Type B pancreatic cell (in vitro differentiated cells): ENCODE data around the gene SLC25A38. TPM values are rescaled to one million over a fixed set of nuclear protein-coding genes. Genes with fewer than 3 reads are reported as not detected.
A peak's percentile ranks its signal among the peaks of the same experiment; 100 is the strongest.

Experiments
- DNase-seq: peaks from one replicate; pipeline ENCODE4 v3.0.0; 2021; ENCODE audit warnings: mixed read lengths; ENCODE audit not compliant: unreplicated experiment; ENCODE audit errors: extremely low spot score
- H3K27ac Mint-ChIP-seq: 2 replicates; pipeline ENCODE4 v1.8.0; 2021; ENCODE audit warnings: mild to moderate bottlenecking, mixed read lengths
- H3K27me3 Mint-ChIP-seq: 2 replicates; pipeline ENCODE4 v1.8.0; 2021; ENCODE audit warnings: mixed read lengths
- H3K36me3 Mint-ChIP-seq: 2 replicates; pipeline ENCODE4 v1.8.0; 2021; ENCODE audit warnings: mixed read lengths
- H3K4me1 Mint-ChIP-seq: one replicate; pipeline ENCODE4 v1.8.0; 2021; ENCODE audit warnings: mixed read lengths; ENCODE audit not compliant: unreplicated experiment
- H3K4me3 Mint-ChIP-seq: 2 replicates; pipeline ENCODE4 v1.8.0; 2021; ENCODE audit warnings: mild to moderate bottlenecking, mixed read lengths
- H3K9me3 Mint-ChIP-seq: 2 replicates; pipeline ENCODE4 v1.8.0; 2021; ENCODE audit warnings: mixed read lengths
- CTCF ChIP-seq: fragments of 200-600 bp; sonication (generic); conservative IDR thresholded peaks from 2 replicates; pipeline ENCODE4 v1.5.0; 2021; ENCODE audit warnings: antibody characterized with exemption, mild to moderate bottlenecking
- total RNA-seq: library from RNA; stranded (reverse); gene quantifications from 2 replicates; pipeline ENCODE4 v1.2.1, GENCODE V29; 2021; ENCODE audit warnings: low replicate concordance

SLC25A38 gene
- total RNA-seq, 1 donor from 2014 or later: 26.9 TPM

DNA sequence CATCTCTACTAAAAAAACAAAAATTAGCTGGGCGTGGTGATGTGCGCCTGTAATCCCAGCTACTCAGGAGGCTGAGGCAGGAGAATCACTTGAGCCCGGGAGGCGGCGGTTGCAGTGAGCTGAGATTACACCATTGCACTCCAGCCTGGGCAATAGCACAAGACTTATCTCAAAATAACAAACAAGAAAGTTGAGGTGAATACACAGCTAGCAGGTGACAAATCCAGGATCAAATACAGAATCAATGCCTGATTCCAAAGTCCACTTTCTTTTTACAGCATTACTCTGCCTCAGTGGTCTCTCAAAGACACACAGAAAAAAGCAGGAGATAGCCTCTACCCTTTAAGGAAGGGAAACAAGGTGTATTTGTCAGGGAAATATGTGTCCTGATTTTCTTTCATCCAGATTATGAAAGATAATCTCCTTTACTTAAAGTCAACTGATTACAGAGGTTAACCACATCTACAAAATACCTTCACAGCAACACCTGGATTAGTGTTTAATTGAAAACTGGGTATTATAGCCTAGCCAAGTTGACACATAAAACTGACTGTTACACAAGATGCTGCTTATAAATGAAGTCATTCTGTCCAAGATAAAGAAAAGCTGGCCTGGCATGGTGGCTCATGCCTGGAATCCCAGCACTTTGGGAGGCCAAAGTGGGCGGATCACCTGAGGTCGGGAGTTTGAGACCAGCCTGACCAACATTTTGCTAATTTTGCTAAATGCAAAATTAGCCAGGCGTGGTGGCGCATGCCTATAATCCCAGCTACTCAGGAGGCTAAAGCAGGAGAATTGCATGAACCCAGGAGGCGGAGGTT is 4.0 kb upstream of the SLC25A38 start:
- peaks cover 4% of the 10 kb centered on the region for H3K36me3 Mint-ChIP-seq
- no peak overlapping the region for H3K4me3 Mint-ChIP-seq
- H3K9me3 Mint-ChIP-seq: no peaks in the 10 kb centered on the region
- no peak overlapping the region for H3K27ac Mint-ChIP-seq
- TF ChIP-seq CTCF: no peak
- peaks cover 10% of the 10 kb centered on the region for H3K27me3 Mint-ChIP-seq
- H3K4me1 Mint-ChIP-seq: peaks cover 11% of the 10 kb centered on the region
- DNase-seq: no peak

DNA sequence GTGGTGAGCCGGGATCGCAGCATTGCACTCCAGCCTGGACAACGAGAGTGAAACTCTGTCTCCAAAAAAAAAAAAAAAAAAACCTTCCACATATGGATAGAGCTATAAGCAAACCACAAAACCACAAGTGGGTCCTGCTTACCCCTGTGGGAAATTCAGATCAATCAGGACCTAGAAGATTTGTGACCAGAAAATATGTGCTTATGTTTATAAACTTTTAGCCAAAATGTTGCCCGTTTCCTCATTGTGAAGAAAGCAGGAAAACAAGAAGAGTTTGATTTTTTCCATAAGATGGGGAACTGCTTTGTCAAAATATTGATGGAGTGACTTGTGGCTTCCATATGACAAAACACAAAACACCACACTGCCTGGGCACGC is 3.4 kb upstream of the SLC25A38 start:
- TF ChIP-seq CTCF: no peak
- peaks cover 11% of the 10 kb centered on the region for H3K4me1 Mint-ChIP-seq
- no peak for DNase-seq
- peaks cover 4% of the 10 kb centered on the region for H3K36me3 Mint-ChIP-seq
- H3K27me3 Mint-ChIP-seq: peaks cover 10% of the 10 kb centered on the region
- no peaks in the 10 kb centered on the region for H3K9me3 Mint-ChIP-seq
- no peak overlapping the region for H3K27ac Mint-ChIP-seq
- no peak overlapping the region for H3K4me3 Mint-ChIP-seq

GRCh38 chr3:39381432-39381831 is 1.7 kb upstream of the SLC25A38 start:
- TF ChIP-seq CTCF: no peak
- H3K27ac Mint-ChIP-seq: peak overlapping the region; percentile 50
- H3K36me3 Mint-ChIP-seq: peaks cover 4% of the 10 kb centered on the region
- no peak for DNase-seq
- H3K27me3 Mint-ChIP-seq: peaks cover 7% of the 10 kb centered on the region
- H3K4me3 Mint-ChIP-seq: peak overlapping the region; percentile 51
- peaks cover 22% of the 10 kb centered on the region for H3K4me1 Mint-ChIP-seq
- no peaks in the 10 kb centered on the region for H3K9me3 Mint-ChIP-seq

DNA sequence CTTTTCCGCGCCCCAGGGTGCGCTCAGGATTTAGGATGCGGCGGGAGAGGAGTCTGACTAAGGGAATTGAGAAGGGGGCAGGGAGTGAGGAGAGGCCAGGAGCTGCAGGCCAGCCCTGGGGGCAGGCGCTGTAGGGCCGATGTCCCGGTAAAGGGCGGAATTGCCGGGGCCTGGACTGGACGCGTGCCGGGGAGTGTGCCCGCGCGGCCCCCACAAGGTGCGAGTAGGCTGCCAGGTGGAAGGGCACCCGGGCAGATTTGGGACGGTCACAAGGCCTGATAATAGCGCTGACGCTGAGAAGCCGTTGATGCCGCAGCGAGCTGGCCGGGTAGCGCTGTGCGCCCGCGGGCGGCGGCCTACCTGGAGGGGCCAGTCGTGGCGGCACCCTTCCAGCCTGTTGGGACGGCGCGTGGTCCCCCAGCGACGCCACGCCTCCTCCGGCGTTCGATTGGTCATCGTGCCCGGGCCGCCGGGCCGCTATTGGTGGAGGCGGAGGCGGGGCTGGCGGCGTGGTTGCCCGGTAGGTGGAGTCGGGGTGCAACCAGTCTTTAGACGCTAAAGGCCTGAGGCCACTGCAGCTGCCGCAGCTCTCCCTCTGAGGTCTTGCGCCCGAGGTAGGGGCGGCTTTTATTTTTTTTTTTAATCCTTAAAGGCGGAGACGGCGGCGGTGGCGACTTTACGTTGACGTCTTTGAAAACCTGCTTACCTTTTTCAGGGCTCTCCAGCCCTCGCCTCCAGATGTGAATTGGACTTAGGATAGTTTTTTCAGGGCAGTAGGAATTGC is 903 bp downstream of the SLC25A38 start:
- Mint-ChIP-seq H3K36me3 (peaks cover 8% of the 10 kb centered on the region), H3K4me3 (peak overlapping the region; percentile 99), H3K4me1 (peaks cover 32% of the 10 kb centered on the region), H3K9me3 (no peaks in the 10 kb centered on the region), H3K27ac (peak overlapping the region; percentile 100), H3K27me3 (no peaks in the 10 kb centered on the region)
- peak; percentile 27 for TF ChIP-seq CTCF
- DNase-seq: peak; percentile 97

GRCh38 chr3:39384665-39385000 is 1.5 kb downstream of the SLC25A38 start:
- H3K27me3 Mint-ChIP-seq: no peaks in the 10 kb centered on the region
- peak overlapping the region; percentile 99 for H3K4me3 Mint-ChIP-seq
- no peak for TF ChIP-seq CTCF
- H3K4me1 Mint-ChIP-seq: peaks cover 32% of the 10 kb centered on the region
- H3K36me3 Mint-ChIP-seq: peaks cover 12% of the 10 kb centered on the region
- H3K9me3 Mint-ChIP-seq: no peaks in the 10 kb centered on the region
- no peak for DNase-seq
- peak overlapping the region; percentile 80 for H3K27ac Mint-ChIP-seq
